Activated CD8-positive, alpha-beta memory T cell treated with anti-CD3 and anti-CD28 coated beads for 36 hours (primary cell): ENCODE data around the gene CEP43. TPM values are rescaled to one million over a fixed set of nuclear protein-coding genes. Genes with fewer than 3 reads are reported as not detected.
"Not testable (repeated sequence)": the region's sequence is repeated elsewhere in the genome, so short reads cannot be mapped to it uniquely, and the experiment has no call there.

Experiments used
- CTCF ChIA-PET: fragments of 350-600 bp; sonication (Branson Sonifier 250); formaldehyde crosslinking; loops from one replicate; lab custom pipeline; 2021; ENCODE audit warnings: antibody characterized with exemption; lab: Charles Lee
- POLR2A ChIA-PET: fragments of 350-600 bp; sonication (Branson Sonifier 250); formaldehyde crosslinking; loops from one replicate; lab custom pipeline; 2021; ENCODE audit warnings: antibody characterized with exemption; lab: Charles Lee
- total RNA-seq, 2 experiments: library from RNA; stranded (reverse); gene quantifications; one replicate each; pipeline ENCODE4 v1.2.3, GENCODE V29; 2021

Gene CEP43, protein sequence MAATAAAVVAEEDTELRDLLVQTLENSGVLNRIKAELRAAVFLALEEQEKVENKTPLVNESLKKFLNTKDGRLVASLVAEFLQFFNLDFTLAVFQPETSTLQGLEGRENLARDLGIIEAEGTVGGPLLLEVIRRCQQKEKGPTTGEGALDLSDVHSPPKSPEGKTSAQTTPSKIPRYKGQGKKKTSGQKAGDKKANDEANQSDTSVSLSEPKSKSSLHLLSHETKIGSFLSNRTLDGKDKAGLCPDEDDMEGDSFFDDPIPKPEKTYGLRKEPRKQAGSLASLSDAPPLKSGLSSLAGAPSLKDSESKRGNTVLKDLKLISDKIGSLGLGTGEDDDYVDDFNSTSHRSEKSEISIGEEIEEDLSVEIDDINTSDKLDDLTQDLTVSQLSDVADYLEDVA
- total RNA-seq: 10 to 100 TPM; 27.1 to 29.7 TPM

DNA sequence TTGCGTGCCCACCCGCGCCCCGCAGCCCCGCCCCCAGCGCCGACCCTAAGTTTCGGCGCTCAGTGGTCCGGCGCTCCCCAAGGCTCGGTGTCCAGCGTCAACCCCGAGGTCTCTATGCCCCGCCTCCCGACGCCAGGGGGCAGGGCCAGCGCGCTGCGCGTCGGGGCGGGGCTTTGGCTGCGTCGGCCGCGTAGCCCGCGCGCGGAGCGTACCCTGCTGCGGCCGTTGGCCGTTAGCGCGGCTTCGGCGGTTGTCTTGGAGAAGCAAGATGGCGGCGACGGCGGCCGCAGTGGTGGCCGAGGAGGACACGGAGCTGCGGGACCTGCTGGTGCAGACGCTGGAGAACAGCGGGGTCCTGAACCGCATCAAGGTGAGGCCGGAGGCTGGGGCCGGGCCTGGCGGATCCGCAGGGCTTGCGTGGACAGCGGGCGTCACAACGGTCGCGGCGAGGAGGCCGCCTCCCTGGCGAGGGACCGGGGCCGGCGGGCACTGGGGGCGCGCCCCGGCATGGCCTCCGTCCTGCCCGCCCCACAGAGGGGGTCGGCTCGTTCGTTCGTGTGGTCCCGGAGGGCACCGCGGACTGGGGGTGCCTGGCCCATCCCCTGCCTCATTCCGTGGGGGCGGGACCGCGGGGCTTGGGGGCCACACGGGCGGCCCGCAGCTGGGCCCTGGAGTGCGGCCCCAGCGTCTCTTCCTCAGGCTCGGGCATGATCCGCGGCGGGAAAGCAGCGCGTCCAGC is at the start of gene CEP43:
Gene CEP43 (plus strand): TSS at position 253 of the 739 bp plus-strand sequence. CDS start 16 bp downstream, at position 269.
- CTCF ChIA-PET: interaction anchor here (0.7 to 2.5 kb wide), 4 partner anchors 43 to 224 kb away, joined by 3 to 7 read pairs (median 4); partner anchors contain the start of gene RNASET2
- POLR2A ChIA-PET: interaction anchor here (0.6 to 1.5 kb wide), 4 partner anchors 42 to 50 kb away, joined by 3 to 14 read pairs (median 6); partner anchors contain the start of gene RNASET2

DNA sequence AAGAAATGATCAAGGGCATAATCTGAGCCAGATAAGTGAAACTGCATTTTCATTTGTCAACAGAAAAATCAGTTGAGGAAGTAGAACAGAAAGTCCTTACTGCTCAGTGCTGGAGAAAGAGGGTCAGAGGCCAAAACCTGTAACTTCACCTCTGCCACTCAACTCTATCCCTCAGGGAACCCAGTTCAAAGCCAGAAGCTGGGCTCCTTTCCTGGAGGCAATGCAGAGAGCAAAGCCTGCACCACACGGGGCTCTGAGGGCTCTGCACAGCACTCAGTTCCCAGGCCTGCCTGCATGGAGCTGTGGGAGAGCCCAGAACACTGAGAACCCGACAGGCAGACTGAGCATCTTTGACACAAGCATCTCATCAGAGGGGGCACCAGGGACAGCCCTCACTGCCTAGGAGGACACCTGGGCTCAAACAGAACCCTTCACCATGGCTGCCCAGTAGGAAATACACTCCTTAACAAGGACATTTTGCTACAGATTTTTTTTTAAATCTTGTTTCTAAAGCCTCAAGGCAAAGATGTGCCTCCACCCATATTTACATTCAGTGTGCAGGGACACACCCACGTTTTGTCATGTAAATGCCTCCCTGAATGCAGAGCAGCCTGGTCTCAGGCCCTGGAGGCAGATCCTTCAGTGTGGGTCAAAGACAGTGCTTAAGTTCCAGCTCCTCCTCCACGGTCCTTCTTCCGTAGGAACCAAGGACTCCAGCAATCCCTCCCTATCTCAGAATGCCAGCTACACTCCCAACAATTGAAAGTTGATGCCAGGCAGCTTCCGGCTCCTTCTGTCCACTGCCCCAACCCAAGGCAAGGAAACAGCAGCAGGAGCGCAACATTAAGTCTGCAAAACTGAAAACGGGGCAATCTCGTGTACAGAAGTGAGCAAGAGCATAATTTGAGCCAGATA is 49.4 kb upstream of the CEP43 start:
- CTCF ChIA-PET: interaction anchor here (0.6 to 1.5 kb wide), 4 partner anchors 12 to 396 kb away, joined by 3 to 4 read pairs (median 3); no protein-coding TSS in a partner anchor
- POLR2A ChIA-PET: interaction anchor here (0.7 kb wide), 1 partner anchor 49 kb away, joined by 14 read pairs; the partner anchor contains the start of gene CEP43

DNA sequence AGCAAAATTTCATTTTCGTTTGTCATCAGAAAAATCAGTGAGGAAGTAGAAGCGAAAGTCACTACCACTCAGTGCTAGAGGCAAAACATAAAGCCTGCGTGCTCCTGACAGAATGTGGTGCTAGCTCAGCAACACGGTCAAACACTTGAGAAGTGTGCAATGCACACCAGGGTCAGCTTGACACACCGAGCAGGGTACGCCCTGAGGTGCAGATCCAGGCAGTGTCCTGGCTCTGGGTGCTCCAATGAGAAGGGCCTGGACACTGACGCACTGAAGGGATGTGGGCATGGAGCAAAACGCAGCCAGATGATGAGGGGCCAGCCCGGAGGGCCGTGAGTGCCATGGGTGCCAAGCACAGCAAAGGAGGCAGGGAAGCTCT is 48.8 kb upstream of the CEP43 start:
- CTCF ChIA-PET: interaction anchor here (0.9 to 1.5 kb wide), 3 partner anchors 11 to 120 kb away, joined by 3 to 4 read pairs (median 3); no protein-coding TSS in a partner anchor
- POLR2A ChIA-PET: no interaction called here

DNA sequence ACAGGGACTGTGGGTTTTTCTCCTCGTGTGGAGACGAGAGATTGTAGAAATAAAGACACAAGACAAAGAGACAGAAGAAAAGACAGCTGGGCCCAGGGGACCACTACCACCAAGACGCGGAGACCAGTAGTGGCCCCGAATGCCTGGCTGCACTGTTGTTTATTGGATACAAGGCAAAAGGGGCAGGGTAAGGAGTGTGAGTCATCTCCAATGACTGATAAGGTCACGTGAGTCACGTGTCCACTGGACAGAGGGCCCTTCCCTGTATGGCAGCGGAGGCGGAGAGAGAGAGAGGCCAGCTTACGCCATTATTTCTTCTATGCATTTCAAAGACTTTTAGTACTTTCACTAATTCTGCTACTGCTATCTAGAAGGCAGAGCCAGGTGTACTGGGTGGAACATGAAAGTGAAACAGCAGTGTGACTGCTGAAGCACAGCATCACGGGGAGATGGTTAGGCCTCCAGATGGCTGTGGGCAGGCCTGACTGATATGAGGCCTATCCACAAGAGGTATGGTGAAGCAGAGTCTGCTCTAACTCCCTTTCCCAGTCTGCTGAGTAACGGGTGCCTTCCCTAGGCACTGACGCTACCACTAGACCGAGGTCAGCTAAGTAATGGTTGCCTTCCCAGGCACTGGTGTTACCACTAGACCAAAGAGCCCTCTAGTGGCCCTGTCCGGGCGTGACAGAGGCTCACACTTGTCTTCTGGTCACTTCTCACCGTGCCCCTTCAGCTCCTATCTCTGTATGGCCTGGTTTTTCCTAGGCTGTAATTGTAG is 48.1 kb upstream of the CEP43 start:
- CTCF ChIA-PET: interaction anchor here (0.7 to 1.7 kb wide), 9 partner anchors 9 to 176 kb away, joined by 3 to 4 read pairs (median 3); partner anchors contain the start of gene CEP43
- POLR2A ChIA-PET: not testable (repeated sequence)

DNA sequence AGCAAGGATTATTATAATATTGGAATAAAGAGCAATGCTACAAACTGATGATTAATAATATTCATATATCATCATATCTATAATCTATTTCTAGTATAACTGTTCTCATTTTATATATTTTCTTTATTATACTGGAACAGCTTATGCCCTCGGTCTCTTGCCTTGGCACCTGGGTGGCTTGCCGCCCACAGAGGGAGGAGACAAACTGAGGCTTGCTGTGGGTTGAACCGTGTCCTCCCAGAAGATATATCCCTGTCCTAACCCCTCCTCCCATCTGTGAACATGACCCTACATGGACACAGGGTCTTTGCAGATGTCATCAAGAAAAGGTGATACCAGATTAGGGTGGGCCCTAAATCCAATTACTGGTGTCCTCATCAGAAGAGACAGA is 47.5 kb upstream of the CEP43 start:
- POLR2A ChIA-PET: no interaction called here
- CTCF ChIA-PET: interaction anchor here (0.7 to 1.7 kb wide), 8 partner anchors 9 to 176 kb away, joined by 3 to 4 read pairs (median 3); partner anchors contain the start of gene CEP43

DNA sequence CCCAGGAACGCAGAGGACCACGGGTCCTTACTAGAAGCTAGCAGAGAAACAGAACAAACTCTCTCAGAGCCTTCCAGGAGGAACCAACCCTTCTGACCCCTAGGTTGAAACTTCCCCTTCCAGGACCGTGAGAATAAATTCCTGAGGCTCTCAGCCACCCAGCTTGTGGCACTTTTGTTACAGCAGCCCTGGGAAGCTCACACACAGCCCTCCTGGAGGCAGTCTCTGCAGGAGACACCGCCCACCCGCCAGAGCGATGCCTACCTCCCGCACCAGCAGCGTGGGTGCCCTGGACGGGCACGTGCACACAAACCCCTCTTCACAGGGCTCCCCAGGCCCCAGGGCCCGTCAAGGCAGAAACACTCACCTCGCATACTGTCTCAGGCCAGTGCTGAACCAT is 47.1 kb upstream of the CEP43 start:
- ChIA-PET CTCF (interaction anchor here (1.1 to 1.7 kb wide), 4 partner anchors 12 to 167 kb away, joined by 3 to 4 read pairs (median 3); no protein-coding TSS in a partner anchor), POLR2A (no interaction called here)

DNA sequence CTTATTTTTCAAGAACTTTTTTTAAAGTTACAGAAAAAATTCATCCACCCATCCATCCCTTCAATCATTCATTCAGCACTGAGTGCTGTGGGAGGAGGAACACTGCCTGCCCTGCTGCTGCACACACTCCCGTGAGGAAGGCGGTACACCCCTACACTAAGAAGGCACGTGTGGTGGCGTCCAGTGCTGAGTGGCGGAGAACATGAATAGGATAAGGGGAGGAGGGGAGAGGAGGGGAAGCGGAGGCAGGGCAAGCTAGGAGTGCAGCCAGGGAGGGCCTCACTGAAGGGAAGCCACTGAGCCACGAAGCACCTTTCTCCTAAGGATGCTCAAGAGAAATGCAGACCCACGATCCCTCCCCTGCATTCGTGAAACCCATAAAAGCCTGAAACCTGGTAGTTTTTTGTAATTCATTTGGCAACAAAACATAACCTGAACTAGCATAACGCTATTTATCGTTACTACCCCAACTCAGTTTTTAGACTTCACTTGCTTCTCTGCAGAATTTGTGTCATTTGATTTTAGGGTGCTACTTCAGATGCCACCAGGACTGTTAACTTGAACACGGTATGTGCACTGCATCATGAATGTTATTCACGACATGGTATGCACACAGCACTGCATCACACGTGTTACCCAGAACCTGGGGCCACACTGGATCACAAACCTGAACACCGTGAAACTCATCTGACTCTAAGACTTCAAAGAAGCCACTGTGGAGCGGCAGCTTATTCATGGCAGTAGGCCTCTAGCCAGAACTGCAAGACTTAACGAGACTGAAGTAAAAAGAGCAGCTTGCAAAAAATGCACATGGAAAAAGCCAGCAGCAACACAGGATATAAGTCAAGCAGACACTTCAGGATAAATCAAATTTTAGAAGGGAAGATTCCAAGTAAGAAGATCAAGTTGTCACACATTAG is 46.4 kb upstream of the CEP43 start:
- ChIA-PET CTCF (interaction anchor here (0.7 to 1.7 kb wide), 4 partner anchors 14 to 178 kb away, joined by 3 to 4 read pairs (median 4); no protein-coding TSS in a partner anchor), POLR2A (no interaction called here)

DNA sequence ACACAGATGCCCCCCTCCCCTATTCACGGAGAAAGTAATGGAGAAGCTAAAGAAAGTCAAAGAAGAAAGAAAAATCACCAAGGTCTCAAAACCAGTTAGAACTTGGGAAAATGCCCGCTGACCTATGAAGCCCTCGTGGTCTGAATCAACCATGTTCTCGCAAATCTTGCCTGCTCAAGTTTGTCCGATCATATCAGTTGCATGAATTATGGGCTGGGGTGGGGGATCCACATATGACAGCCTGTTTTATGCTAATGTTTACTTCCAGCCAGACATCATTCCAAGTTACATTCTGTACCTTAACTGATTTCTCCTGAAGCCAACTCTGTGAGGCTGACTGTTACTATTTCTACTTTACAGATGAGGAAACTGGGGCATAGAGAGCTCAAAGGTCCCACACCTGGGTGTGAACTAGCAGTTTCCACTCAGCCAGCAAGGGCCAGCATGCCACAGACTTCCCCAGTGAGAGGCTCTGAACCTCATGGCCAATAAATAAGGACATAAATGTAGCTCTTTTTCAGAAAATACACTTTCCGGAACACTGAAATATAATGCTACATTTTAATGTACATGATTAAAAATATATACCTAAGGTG is 45.0 kb upstream of the CEP43 start:
- ChIA-PET CTCF (interaction anchor here (0.7 kb wide), 1 partner anchor 187 kb away, joined by 3 read pairs; no protein-coding TSS in a partner anchor), POLR2A (interaction anchor here (0.5 to 0.6 kb wide), 2 partner anchors 10 to 45 kb away, joined by 3 to 4 read pairs; partner anchors contain the start of gene CEP43)

DNA sequence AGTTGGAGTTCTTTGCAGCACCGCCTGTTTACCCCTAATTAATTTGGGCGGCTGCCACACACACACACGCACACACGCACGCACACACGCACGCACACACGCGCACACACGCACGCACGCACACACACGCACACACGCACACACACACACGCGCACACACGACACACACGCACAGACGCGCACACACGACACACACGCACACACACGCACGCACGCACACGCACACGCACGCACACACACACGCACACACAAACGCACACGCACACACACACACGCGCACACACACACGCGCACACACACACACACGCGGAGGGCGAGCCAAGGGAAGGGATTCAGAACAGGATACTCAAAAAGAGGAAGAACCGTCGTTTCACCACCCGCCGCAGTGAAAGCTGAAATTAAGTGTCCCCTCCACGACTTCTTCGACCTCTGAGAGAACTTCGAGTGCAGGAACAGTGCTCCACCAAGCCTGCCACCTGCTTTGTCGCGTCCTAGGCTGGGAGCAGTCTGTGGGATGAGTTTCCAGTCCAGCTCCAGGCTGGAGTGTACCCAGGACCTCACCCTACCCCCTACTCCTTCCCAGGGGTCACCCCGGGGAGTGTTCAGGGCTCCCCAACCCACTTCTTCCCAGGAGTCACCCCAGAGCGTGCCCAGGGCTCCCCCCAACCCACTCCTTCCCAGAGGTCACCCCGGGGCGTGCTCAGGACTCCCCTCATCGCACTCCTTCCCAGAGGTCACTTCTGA is 43.9 kb upstream of the CEP43 start:
- CTCF ChIA-PET: interaction anchor here (0.8 to 1.7 kb wide), 5 partner anchors 15 to 168 kb away, joined by 3 to 5 read pairs (median 5); partner anchors contain the start of gene CEP43
- POLR2A ChIA-PET: interaction anchor here (1.8 kb wide), 1 partner anchor 43 kb away, joined by 10 read pairs; the partner anchor contains the start of gene CEP43

DNA sequence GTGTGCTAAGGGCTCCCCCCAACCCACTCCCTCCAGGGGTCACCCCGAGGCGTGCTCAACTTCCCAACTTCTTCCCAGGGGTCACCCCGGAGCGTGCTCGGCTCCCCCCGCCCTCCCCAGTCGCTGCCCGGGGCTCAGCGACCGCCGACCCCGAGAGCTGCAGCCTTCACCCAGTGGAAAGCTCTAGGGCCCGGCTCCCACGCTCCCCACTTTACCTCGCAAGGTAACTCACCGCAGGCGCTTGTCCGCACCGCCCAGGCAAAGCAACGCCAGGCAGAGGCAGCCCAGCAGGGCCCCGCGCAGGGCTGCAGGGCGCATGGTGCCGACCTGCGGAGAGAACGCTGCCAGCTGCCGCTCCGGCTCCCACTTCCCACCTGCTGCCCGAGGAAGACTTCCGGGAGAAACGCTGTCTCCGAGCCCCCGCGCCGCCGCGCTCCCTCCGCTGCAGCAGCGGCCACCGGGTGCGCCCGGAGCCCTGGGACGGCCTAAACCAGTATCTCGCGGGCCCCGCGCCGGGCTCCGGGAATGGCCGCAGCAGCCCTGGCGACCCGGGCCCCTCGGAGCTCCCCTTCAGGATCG is 43.2 kb upstream of the CEP43 start:
- ChIA-PET CTCF (interaction anchor here (0.8 to 1.7 kb wide), 5 partner anchors 15 to 178 kb away, joined by 3 to 5 read pairs (median 5); partner anchors contain the start of gene CEP43), POLR2A (interaction anchor here (0.9 to 1.8 kb wide), 2 partner anchors 11 to 43 kb away, joined by 4 to 10 read pairs; partner anchors contain the start of gene CEP43)

DNA sequence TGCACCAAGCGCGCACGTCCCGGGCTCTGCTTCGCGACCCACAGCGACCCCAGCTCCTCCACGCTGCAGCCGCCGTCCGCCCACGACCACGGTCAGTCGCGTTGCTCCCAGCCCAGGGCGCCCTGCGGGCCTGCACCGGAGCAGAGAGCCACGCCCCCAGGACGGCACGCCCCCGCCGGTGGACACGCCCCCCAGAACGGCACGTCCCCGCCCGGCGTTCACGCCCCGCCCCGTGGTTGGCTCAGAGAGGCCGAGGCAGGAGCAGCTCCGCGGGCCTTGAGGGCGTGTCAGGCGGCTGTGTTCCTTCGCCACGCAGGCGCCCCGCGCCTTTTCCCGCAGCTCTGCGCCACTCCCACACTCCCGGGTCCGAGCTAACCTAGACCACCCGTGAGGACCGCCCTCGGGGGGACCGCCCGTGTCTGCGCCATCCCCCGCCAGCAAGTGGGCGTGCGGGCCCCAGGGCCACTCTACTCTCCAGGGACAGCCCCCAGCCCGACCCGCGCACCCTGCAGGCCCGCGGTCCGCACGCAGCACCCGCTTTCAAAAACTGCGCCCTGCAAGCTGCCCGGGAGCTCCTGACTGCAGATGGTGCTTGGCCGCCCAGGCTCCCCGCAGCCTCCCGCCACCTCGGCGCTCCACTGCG is 42.6 kb upstream of the CEP43 start, which contains the start of gene RNASET2:
Gene RNASET2 (minus strand): TSS at position 107 of the 643 bp plus-strand sequence. CDS start 368 bp downstream, outside the sequence.
- ChIA-PET POLR2A (interaction anchor here (0.9 to 1.8 kb wide), 2 partner anchors 11 to 42 kb away, joined by 4 to 10 read pairs; partner anchors contain the start of gene CEP43), CTCF (interaction anchor here (0.8 to 1.7 kb wide), 5 partner anchors 16 to 178 kb away, joined by 3 to 5 read pairs (median 5); partner anchors contain the start of gene CEP43)

DNA sequence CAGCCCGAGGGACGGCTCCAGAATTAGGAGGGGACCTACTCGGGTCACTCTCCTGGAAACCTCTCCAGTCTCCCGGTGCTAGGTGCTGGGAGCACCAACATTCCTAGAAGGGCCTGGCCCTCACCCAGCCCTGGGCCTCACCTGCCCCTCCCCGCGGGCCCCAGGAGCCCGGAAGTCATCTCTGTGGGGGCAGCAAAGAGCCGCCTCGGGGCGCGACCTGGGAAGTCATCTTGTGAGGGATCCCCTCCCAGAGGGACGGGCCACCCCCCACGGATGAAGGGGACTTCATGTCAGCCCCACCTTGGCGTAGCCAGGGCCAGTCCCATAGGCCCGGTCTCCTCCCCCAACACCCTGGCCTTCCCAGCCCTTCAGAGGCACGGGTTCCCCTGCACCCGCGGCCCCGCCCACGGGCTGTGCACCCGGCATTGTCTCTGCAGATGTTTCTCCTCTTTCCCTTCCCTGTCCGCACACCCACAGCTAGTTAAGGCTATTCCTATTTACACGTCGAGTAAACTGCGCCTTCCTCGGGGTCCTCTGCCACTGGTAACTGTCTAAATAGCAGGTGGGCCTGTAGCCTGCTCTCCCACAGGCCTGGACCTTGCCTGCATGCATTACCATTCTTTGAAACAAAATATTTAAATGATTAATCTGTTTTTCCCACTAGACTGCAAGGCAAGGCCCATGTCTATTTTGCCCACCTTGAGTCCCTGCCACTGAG is 42.0 kb upstream of the CEP43 start:
- POLR2A ChIA-PET: interaction anchor here (0.9 to 1.8 kb wide), 2 partner anchors 12 to 41 kb away, joined by 4 to 10 read pairs; partner anchors contain the start of gene CEP43
- CTCF ChIA-PET: interaction anchor here (0.8 to 1.7 kb wide), 3 partner anchors 42 to 179 kb away, joined by 3 to 5 read pairs (median 4); partner anchors contain the start of gene CEP43

DNA sequence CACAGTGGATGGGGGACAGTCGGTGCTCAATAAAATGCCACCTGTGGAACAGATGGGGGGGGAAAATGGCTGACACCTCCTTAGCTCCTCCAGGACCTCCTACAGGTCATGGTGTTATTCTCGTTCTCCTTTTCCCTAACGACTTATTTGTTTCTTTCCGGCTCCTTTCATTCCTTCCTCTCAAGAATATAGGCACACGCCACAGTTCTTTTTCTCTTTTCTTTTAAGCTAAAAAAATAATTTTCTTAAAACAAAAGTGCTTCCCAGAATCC is 41.5 kb upstream of the CEP43 start:
- ChIA-PET POLR2A (no interaction called here), CTCF (no interaction called here)
